ENCODE results near the gene TOX2.

- TF ChIP-seq POLR2A (IDR thresholded peaks at IDR 0.05) (no peak), CTCF (IDR thresholded peaks at IDR 0.05) (no peak)
Measured at GRCh38 chr20:44070139-44070900, 155.7 kb downstream of the TOX2 start.
